OCI-LY1 (cell line): Measurements from ENCODE around the gene AKIP1.

Experiments
- EZH2 ChIP-seq: fragments of 200-600 bp; sonication (generic), shearing (Covaris generic); IDR thresholded peaks from 2 replicates; pipeline ENCODE4 v1.8.0; 2017; ENCODE audit warnings: borderline replicate concordance, mixed run types, mild to moderate bottlenecking, antibody characterized with exemption, low read length, moderate library complexity, mixed read lengths
- TF ChIP-seq, protein P1 (sequence below): fragments of 200-600 bp; sonication (generic), shearing (Covaris generic); IDR thresholded peaks from 2 replicates; pipeline ENCODE4 v1.5.1; 2017; ENCODE audit warnings: mild to moderate bottlenecking, antibody characterized with exemption, low read length, moderate library complexity, mixed read lengths

DNA sequence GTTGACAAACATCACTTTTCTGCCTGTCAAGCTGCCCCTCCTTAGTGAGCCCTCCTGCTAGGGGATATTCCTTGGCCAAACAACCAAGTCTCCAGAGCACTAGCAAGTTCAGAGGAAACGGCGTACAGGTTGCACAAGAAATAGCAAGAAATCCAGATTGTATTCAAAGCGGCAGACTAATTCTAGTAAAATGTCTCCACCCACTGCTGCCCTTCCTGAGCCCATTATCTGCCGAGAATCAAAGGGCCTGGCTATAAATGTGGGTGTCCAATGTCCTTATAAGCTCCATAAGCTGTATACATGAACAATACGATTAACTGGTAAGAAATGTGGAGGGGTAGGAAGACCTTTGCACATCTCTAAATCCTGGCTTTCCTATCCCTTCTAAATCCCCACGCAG lies 44.0 kb upstream of the AKIP1 start:
- TF ChIP-seq, protein P1, sequence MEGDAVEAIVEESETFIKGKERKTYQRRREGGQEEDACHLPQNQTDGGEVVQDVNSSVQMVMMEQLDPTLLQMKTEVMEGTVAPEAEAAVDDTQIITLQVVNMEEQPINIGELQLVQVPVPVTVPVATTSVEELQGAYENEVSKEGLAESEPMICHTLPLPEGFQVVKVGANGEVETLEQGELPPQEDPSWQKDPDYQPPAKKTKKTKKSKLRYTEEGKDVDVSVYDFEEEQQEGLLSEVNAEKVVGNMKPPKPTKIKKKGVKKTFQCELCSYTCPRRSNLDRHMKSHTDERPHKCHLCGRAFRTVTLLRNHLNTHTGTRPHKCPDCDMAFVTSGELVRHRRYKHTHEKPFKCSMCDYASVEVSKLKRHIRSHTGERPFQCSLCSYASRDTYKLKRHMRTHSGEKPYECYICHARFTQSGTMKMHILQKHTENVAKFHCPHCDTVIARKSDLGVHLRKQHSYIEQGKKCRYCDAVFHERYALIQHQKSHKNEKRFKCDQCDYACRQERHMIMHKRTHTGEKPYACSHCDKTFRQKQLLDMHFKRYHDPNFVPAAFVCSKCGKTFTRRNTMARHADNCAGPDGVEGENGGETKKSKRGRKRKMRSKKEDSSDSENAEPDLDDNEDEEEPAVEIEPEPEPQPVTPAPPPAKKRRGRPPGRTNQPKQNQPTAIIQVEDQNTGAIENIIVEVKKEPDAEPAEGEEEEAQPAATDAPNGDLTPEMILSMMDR = no peak
- TF ChIP-seq EZH2 = no peak
